ENCODE data around the gene GALNT17.

GRCh38 chr7:71388181-71388580 is 256.2 kb downstream of the GALNT17 start:
- TF ChIP-seq, protein P1, sequence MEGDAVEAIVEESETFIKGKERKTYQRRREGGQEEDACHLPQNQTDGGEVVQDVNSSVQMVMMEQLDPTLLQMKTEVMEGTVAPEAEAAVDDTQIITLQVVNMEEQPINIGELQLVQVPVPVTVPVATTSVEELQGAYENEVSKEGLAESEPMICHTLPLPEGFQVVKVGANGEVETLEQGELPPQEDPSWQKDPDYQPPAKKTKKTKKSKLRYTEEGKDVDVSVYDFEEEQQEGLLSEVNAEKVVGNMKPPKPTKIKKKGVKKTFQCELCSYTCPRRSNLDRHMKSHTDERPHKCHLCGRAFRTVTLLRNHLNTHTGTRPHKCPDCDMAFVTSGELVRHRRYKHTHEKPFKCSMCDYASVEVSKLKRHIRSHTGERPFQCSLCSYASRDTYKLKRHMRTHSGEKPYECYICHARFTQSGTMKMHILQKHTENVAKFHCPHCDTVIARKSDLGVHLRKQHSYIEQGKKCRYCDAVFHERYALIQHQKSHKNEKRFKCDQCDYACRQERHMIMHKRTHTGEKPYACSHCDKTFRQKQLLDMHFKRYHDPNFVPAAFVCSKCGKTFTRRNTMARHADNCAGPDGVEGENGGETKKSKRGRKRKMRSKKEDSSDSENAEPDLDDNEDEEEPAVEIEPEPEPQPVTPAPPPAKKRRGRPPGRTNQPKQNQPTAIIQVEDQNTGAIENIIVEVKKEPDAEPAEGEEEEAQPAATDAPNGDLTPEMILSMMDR (optimal IDR thresholded peaks at IDR 0.05 in 1 of 3, IDR thresholded peaks at IDR 0.05 in 1 of 3, conservative IDR thresholded peaks at IDR 0.05 in 1 of 3; ENCODE audit: extremely low read depth in 1 of 3, insufficient read depth in 2 of 3, low read length in 3 of 3) = no peak
- no peak for TF ChIP-seq EZH2 (IDR thresholded peaks at IDR 0.05; ENCODE audit: low read length)
